ENCODE measurements around the gene LRRC73. TPM values are rescaled to one million over a fixed set of nuclear protein-coding genes. Genes with fewer than 3 reads are reported as not detected.
A peak's percentile ranks its signal among the peaks of the same experiment; 100 is the strongest.

Gene LRRC73
- total RNA-seq, 1 donor from 2014 or later = not detected

DNA sequence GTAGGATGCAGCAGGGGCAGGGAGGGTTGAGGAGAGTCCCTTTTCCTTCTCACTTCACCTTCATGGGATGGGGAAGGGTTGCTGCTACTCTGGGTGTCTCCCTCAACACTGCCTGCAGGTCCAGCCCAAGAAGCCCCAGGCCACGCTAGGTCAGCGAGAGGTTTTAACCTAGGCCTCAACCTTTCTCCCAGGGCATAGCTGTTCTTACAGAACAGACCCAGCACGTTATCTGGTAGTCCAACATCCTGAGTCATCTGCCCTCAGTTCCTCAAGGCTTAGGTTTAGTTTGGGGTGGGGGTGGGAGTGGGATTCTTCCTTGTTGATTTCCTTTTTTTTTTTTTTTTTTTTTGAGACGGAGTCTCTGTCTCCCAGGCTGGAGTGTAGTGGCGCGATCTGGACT lies 15.8 kb downstream of the LRRC73 start:
- Histone ChIP-seq H3K36me3 (peaks cover 6 to 17% of the 10 kb centered on the region in 2 donors), H3K27me3 (no peaks in the 10 kb centered on the region), H3K4me3 (no peak overlapping the region), H3K27ac (no peak overlapping the region), H3K4me1 (peaks cover 7 to 30% of the 10 kb centered on the region in 2 donors), H3K9me3 (no peaks in the 10 kb centered on the region)
- DNase-seq (ENCODE audit: low spot score in 2 of 2) = no peak
- TF ChIP-seq, protein P1, sequence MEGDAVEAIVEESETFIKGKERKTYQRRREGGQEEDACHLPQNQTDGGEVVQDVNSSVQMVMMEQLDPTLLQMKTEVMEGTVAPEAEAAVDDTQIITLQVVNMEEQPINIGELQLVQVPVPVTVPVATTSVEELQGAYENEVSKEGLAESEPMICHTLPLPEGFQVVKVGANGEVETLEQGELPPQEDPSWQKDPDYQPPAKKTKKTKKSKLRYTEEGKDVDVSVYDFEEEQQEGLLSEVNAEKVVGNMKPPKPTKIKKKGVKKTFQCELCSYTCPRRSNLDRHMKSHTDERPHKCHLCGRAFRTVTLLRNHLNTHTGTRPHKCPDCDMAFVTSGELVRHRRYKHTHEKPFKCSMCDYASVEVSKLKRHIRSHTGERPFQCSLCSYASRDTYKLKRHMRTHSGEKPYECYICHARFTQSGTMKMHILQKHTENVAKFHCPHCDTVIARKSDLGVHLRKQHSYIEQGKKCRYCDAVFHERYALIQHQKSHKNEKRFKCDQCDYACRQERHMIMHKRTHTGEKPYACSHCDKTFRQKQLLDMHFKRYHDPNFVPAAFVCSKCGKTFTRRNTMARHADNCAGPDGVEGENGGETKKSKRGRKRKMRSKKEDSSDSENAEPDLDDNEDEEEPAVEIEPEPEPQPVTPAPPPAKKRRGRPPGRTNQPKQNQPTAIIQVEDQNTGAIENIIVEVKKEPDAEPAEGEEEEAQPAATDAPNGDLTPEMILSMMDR (IDR thresholded peaks at IDR 0.05) = no peak
- intact Hi-C loops (cut with DNase I) = no loop called here

- DNase-seq (ENCODE audit: low spot score in 2 of 2) = no peak
- Histone ChIP-seq H3K4me3 (no peak overlapping the region), H3K36me3 (peaks cover 4 to 12% of the 10 kb centered on the region in 2 donors), H3K27ac (no peak overlapping the region), H3K9me3 (no peaks in the 10 kb centered on the region), H3K27me3 (no peaks in the 10 kb centered on the region), H3K4me1 (peaks cover 7 to 30% of the 10 kb centered on the region in 2 donors)
- intact Hi-C loops (cut with DNase I) = no loop called here
- TF ChIP-seq, protein P1 (IDR thresholded peaks at IDR 0.05) = no peak
Measured at GRCh38 chr6:43493833-43494232, 16.3 kb downstream of the LRRC73 start.

GRCh38 chr6:43493230-43493629 lies 16.9 kb downstream of the LRRC73 start:
- H3K27me3 ChIP-seq = no peaks in the 10 kb centered on the region

DNA sequence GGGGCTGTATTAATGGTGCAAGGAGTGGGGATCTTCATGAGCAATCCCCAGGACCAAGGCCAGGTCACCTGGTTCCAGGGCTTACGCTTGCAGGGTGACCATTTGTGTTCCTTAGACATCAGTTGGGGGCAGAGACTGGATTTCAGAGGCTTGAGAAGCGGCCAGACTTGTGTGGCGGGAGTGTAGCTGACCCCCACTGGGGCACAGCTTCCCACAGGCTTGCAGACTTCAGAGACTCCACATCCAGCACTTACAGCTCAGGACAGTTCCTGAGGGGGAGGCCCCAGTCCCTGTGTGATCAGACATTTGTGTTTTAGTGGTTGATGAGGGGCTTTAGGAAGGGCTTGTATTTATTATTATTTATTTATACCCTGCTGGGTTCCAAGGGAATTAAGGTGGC lies 17.5 kb downstream of the LRRC73 start:
- Histone ChIP-seq H3K36me3 (peaks cover 0 to under 1% of the 10 kb centered on the region in 2 donors), H3K4me1 (peaks cover 7 to 28% of the 10 kb centered on the region in 2 donors), H3K27ac (peak overlapping the region in 1 of 2 donors; percentile 20), H3K27me3 (no peaks in the 10 kb centered on the region), H3K9me3 (no peaks in the 10 kb centered on the region), H3K4me3 (no peak overlapping the region)
- DNase-seq (ENCODE audit: low spot score in 2 of 2) = no peak
- intact Hi-C loops (cut with DNase I) = no loop called here
- TF ChIP-seq, protein P1 (IDR thresholded peaks at IDR 0.05) = no peak

More at GRCh38 chr6:43493230-43493629, 16.9 kb downstream of the LRRC73 start:
- no peaks in the 10 kb centered on the region for H3K9me3 ChIP-seq
- no peak overlapping the region for H3K4me3 ChIP-seq
- H3K36me3 ChIP-seq = peaks cover 0 to 6% of the 10 kb centered on the region in 2 donors
- intact Hi-C loops (cut with DNase I) = no loop called here
- DNase-seq (ENCODE audit: low spot score in 2 of 2) = no peak
- TF ChIP-seq, protein P1 (IDR thresholded peaks at IDR 0.05) = no peak
- no peak overlapping the region for H3K27ac ChIP-seq
- peaks cover 7 to 30% of the 10 kb centered on the region in 2 donors for H3K4me1 ChIP-seq

- H3K9me3 ChIP-seq = no peaks in the 10 kb centered on the region
- H3K27ac ChIP-seq = peak overlapping the region in 1 of 2 donors; percentile 20
- H3K27me3 ChIP-seq = no peaks in the 10 kb centered on the region
- H3K4me3 ChIP-seq = no peak overlapping the region
- H3K36me3 ChIP-seq = no peaks in the 10 kb centered on the region
- intact Hi-C loops (cut with DNase I) = no loop called here
- DNase-seq (ENCODE audit: low spot score in 2 of 2) = peak in 1 of 2 donors; percentile 77
- TF ChIP-seq, protein P1 (IDR thresholded peaks at IDR 0.05) = no peak
- H3K4me1 ChIP-seq = peaks cover 7 to 24% of the 10 kb centered on the region in 2 donors
Measured at GRCh38 chr6:43491750-43492661, 18.1 kb downstream of the LRRC73 start.
